ENCODE results near the gene PDE11A. TPM values are rescaled to one million over a fixed set of nuclear protein-coding genes. Genes with fewer than 3 reads are reported as not detected.

The PDE11A gene
- total and polyA plus RNA-seq, 2 of the 8 experiments (the other 6 are each of a cell fraction or from before 2014, with no cell fraction given): 0.19 to 0.23 TPM

- TF ChIP-seq SIN3A (conservative IDR thresholded peaks at IDR 0.05 in 1 of 2, IDR thresholded peaks at IDR 0.05 in 1 of 2; ENCODE audit: low read depth in 1 of 2, low read length in 2 of 2): no peak
- TF ChIP-seq FOSL1 (IDR thresholded peaks at IDR 0.05; ENCODE audit: insufficient read depth, low read depth, low read length): no peak
- TF ChIP-seq GTF2F1 (IDR thresholded peaks at IDR 0.05; ENCODE audit: borderline replicate concordance, low read depth, low read length): no peak
Measured at GRCh38 chr2:177669625-177670330, 402.8 kb downstream of the PDE11A start (continued).

All from H1 (cell line).